K562 (cell line): ENCODE results near the gene CXCL17. TPM values are rescaled to one million over a fixed set of nuclear protein-coding genes. Genes with fewer than 3 reads are reported as not detected.

Source experiments
- ATAC-seq: fragments of 200-7000 bp; cut with Tn5 transposase; 3 replicates; pipeline ENCODE4 v1.9.1; 2020; ENCODE audit warnings: moderate library complexity
- BruUV-seq: library from RNA; stranded (reverse); fragments of 400-500 nt; replicated peaks from 2 replicates; lab custom pipeline; 2021; lab: Mats Ljungman, UMichigan
- CTCF ChIA-PET: fragments of 300-600 bp; formaldehyde crosslinking; extraction: SDS; loops from one replicate; lab custom pipeline; 2021; ENCODE audit warnings: low intra/inter-chr PET ratio; lab: Yijun Ruan, JAX
- POLR2A ChIA-PET: fragments of 300-600, 350-650 bp; sonication (Branson Sonifier 250); formaldehyde crosslinking; extraction: SDS; loops from one replicate; lab custom pipeline; 2021; ENCODE audit warnings: antibody characterized with exemption, inconsistent platforms; lab: Yijun Ruan, JAX
- DNase-seq, 4 experiments: peaks; one replicate each; pipeline versions ENCODE4 v3.0.0 to v3.0.0-alpha.2; 2011 to 2018; ENCODE audit warnings: low spot score in 3 of 4, mixed read lengths in 3 of 4; ENCODE audit errors: extremely low read depth in 1 of 4
- FAIRE-seq: peaks from 2 replicates; lab custom pipeline; 2011; peaks lifted over from hg19 to GRCh38; lab: Jason Lieb, UNC
- H2AFZ ChIP-seq: 2 replicates; pipeline ENCODE4 v1.6.0; 2011; ENCODE audit warnings: low read depth, low read length, control low read depth, inconsistent platforms
- H3K27ac ChIP-seq: fragments of 200-600 bp; 3 replicates; pipeline ENCODE4 v1.8.0; 2011; ENCODE audit warnings: low read depth, mild to moderate bottlenecking, control low read depth, inconsistent platforms, low read length, moderate library complexity, mixed read lengths; ENCODE audit errors: extremely low read depth
- H3K27me3 ChIP-seq, 2 experiments: fragments of 300-600 bp in 1 of 2; 2 replicates in 1 of 2; 3 replicates in 1 of 2; pipeline versions ENCODE4 v1.6.0 to v1.8.0; 2011; ENCODE audit warnings: inconsistent platforms in 2 of 2, low read length in 2 of 2, mild to moderate bottlenecking in 1 of 2, mixed read lengths in 1 of 2, moderate library complexity in 1 of 2; ENCODE audit not compliant: control insufficient read depth in 2 of 2, insufficient read depth in 2 of 2
- H3K36me3 ChIP-seq: fragments of 300-600 bp; 3 replicates; pipeline ENCODE4 v1.8.0; 2011; ENCODE audit warnings: mild to moderate bottlenecking, low read length, inconsistent platforms; ENCODE audit not compliant: control insufficient read depth, insufficient read depth
- H3K4me1 ChIP-seq, 2 experiments: fragments of 200-600 bp in 1 of 2; replicated peaks in 1 of 2; 2 replicates in 1 of 2; 3 replicates in 1 of 2; pipeline versions ENCODE4 v1.5.1 to v1.8.0; 2011; ENCODE audit warnings: inconsistent platforms in 2 of 2, low read length in 2 of 2, mild to moderate bottlenecking in 1 of 2, mixed read lengths in 1 of 2, moderate library complexity in 1 of 2; ENCODE audit not compliant: control insufficient read depth in 2 of 2, insufficient read depth in 2 of 2
- H3K4me2 ChIP-seq: 2 replicates; pipeline ENCODE4 v1.6.1; 2011; ENCODE audit warnings: low read length, control low read depth, inconsistent platforms, mixed read lengths; ENCODE audit not compliant: insufficient read depth
- H3K4me3 ChIP-seq: fragments of 200-600 bp; sonication (generic), shearing (Covaris generic); 2 replicates; pipeline ENCODE4 v1.5.1; 2016; ENCODE audit warnings: control low read depth, inconsistent platforms
- H3K79me2 ChIP-seq: fragments of 200-600 bp; 3 replicates; pipeline ENCODE4 v1.8.0; 2011; ENCODE audit warnings: low read length, inconsistent platforms; ENCODE audit not compliant: control insufficient read depth, insufficient read depth
- H3K9ac ChIP-seq, 2 experiments: 2 replicates each; pipeline versions ENCODE4 v1.6.0 to v1.6.1; 2011; ENCODE audit warnings: low read depth in 2 of 2, low read length in 2 of 2, control low read depth in 1 of 2, inconsistent platforms in 1 of 2, mild to moderate bottlenecking in 1 of 2, mixed read lengths in 1 of 2; ENCODE audit not compliant: insufficient read depth in 1 of 2
- H3K9me1 ChIP-seq: one replicate; pipeline ENCODE4 v1.6.0; 2011; ENCODE audit warnings: inconsistent platforms, mild to moderate bottlenecking, low read length, moderate library complexity; ENCODE audit not compliant: control insufficient read depth, insufficient read depth
- H3K9me3 ChIP-seq: replicated peaks from 2 replicates; pipeline ENCODE4 v1.5.1; 2011; ENCODE audit warnings: low read depth, low read length, inconsistent platforms; ENCODE audit not compliant: control insufficient read depth, insufficient read depth
- H4K20me1 ChIP-seq: replicated peaks from 2 replicates; pipeline ENCODE4 v1.6.1; 2011; ENCODE audit warnings: low read length, inconsistent platforms, mixed read lengths; ENCODE audit not compliant: control insufficient read depth, insufficient read depth
- CHD1 ChIP-seq: fragments of 200-600 bp; sonication (generic); IDR thresholded peaks from one replicate; pipeline ENCODE4 v1.6.1; 2012; ENCODE audit warnings: mild to moderate bottlenecking, moderate library complexity, low read length, inconsistent platforms
- GABPB2 ChIP-seq: fragments of 250-450 bp; sonication (Bioruptor Pico); conservative IDR thresholded peaks from 2 replicates; pipeline ENCODE4 v1.5.1; 2021; ENCODE audit warnings: mild to moderate bottlenecking
- HOXB6 ChIP-seq: fragments of 250-450 bp; sonication (Bioruptor Pico); IDR thresholded peaks from 2 replicates; pipeline ENCODE4 v1.5.1; 2022; ENCODE audit warnings: mild to moderate bottlenecking, borderline replicate concordance
- KDM1A ChIP-seq, 2 experiments: fragments of 450-650 bp; IDR thresholded peaks; 2 replicates each; pipeline ENCODE4 v1.6.1; 2016; ENCODE audit warnings: mild to moderate bottlenecking in 2 of 2
- MEIS2 ChIP-seq: fragments of 450-650 bp; IDR thresholded peaks from 2 replicates; pipeline ENCODE4 v1.6.1; 2014; ENCODE audit warnings: mild to moderate bottlenecking; ENCODE audit not compliant: partially characterized antibody
- MTA1 ChIP-seq: fragments of 450-650 bp; IDR thresholded peaks from 2 replicates; pipeline ENCODE4 v1.6.1; 2017; ENCODE audit warnings: borderline replicate concordance
- NR1H2 ChIP-seq: sonication (generic); formaldehyde crosslinking; IDR thresholded peaks from 2 replicates; pipeline ENCODE4 v1.4.0; 2020; ENCODE audit warnings: mild to moderate bottlenecking, missing genetic modification reagents
- OTX1 ChIP-seq: fragments of 450-650 bp; formaldehyde crosslinking; IDR thresholded peaks from 2 replicates; pipeline ENCODE4 v1.4.0; 2022; ENCODE audit warnings: mild to moderate bottlenecking
- PPARD ChIP-seq: fragments of 250-450 bp; sonication (Bioruptor Pico); IDR thresholded peaks from 2 replicates; pipeline ENCODE4 v1.8.0; 2022; ENCODE audit warnings: inconsistent platforms, mild to moderate bottlenecking, moderate library complexity
- RBM34 ChIP-seq: fragments of 200-400 bp; formaldehyde crosslinking; IDR thresholded peaks from 2 replicates; pipeline ENCODE4 v1.6.1; 2018; ENCODE audit warnings: low read length, borderline replicate concordance; ENCODE audit not compliant: insufficient read depth
- TCFL5 ChIP-seq: fragments of 250-450 bp; sonication (Bioruptor Pico); conservative IDR thresholded peaks from 2 replicates; pipeline ENCODE4 v1.6.1; 2021; ENCODE audit warnings: mild to moderate bottlenecking, moderate library complexity, matching md5 sums
- YBX1 ChIP-seq: fragments of 450-650 bp; IDR thresholded peaks from 2 replicates; pipeline ENCODE4 v1.7.1; 2016; ENCODE audit warnings: mild to moderate bottlenecking
- ZC3H8 ChIP-seq: fragments of 450-650 bp; IDR thresholded peaks from 2 replicates; pipeline ENCODE4 v1.6.1; 2017
- ZNF212 ChIP-seq: fragments of 450-650 bp; formaldehyde crosslinking; IDR thresholded peaks from 2 replicates; pipeline ENCODE4 v1.4.0; 2020; ENCODE audit warnings: mild to moderate bottlenecking
- ZSCAN32 ChIP-seq: fragments of 450-650 bp; formaldehyde crosslinking; IDR thresholded peaks from 2 replicates; pipeline ENCODE4 v1.4.0; 2020; ENCODE audit warnings: mild to moderate bottlenecking, moderate library complexity
- WGBS: fragments of 100-300 bp; shearing (Covaris generic); methylation state at CpG from one replicate; pipeline ENCODE4 v1.1.6; 2016; ENCODE audit warnings: low coverage, mixed read lengths; ENCODE audit not compliant: insufficient coverage; ENCODE audit errors: missing lambda C conversion rate; 5-methylcytosine and 5-hydroxymethylcytosine counted together
- in situ Hi-C: fragments of 300-500 bp; cut with MboI; formaldehyde crosslinking; loops from 4 replicates; pipeline ENCODE4 v1.15.0; 2018; ENCODE audit warnings: inconsistent platforms, mixed read lengths
- intact Hi-C: fragments of 100-400 bp; cut with micrococcal nuclease; formaldehyde crosslinking; loops from 2 replicates; pipeline ENCODE4 v1.14.2; 2022
- polyA plus RNA-seq, 8 experiments: library from polyadenylated mRNA; depleted of rRNA in 4 of 8; stranded (reverse) in 5 of 8; unstranded in 3 of 8; fragments of >200 nt; fragmentation: Nextera tagmentation in 2 of 8; fragmentation: Illumina TruSeq in 1 of 8; extraction: Ambion mirVana in 2 of 8; extraction: Trizol in 1 of 8; gene quantifications; 2 replicates each; pipeline versions ENCODE4 v1.2.1 to v1.2.3, GENCODE V29; 2011 to 2014; ENCODE audit warnings: inconsistent platforms in 1 of 8, missing spikeins in 1 of 8
- total RNA-seq, 7 experiments: library from RNA; depleted of rRNA in 6 of 7; stranded (reverse); fragments of >200 nt in 6 of 7; fragmentation: Illumina TruSeq in 2 of 7; extraction: Trizol in 2 of 7; gene quantifications; 2 replicates each; pipeline versions ENCODE4 v1.2.1 to v1.2.3, GENCODE V29; 2011 to 2021; ENCODE audit warnings: low replicate concordance in 1 of 7
- TF ChIP-seq, protein P1 (sequence below), 2 experiments: IDR thresholded peaks in 1 of 2; conservative IDR thresholded peaks in 1 of 2; 2 replicates each; pipeline ENCODE4 v1.6.1; 2016; ENCODE audit warnings: low read depth in 2 of 2, mild to moderate bottlenecking in 1 of 2, missing compliant biosample characterization in 1 of 2, missing genetic modification characterization in 1 of 2, moderate library complexity in 1 of 2
- TF ChIP-seq, protein P2 (sequence below): fragments of 450-650 bp; IDR thresholded peaks from 2 replicates; pipeline ENCODE4 v1.6.1; 2018; ENCODE audit warnings: mild to moderate bottlenecking, low read depth; ENCODE audit not compliant: partially characterized antibody

The CXCL17 gene
- total and polyA plus RNA-seq, 9 of the 15 experiments (the other 6 are each of a cell fraction or from before 2014, with no cell fraction given), result 0.10 to 0.15 TPM; not detected in 7

GRCh38 chr19:42467183-42467760, 24.5 kb upstream of the CXCL17 start:
- 0% methylated on average over 5 of the region's 5 CpGs for WGBS
- no peaks in the 10 kb centered on the region for H3K9me3 ChIP-seq
- POLR2A ChIA-PET, result interaction anchor here (0.6 kb wide), 1 partner anchor 13 kb away, joined by 3 read pairs; no protein-coding TSS in a partner anchor
- in situ Hi-C loops, result no loop called here
- H3K27ac ChIP-seq, result no peak overlapping the region
- H3K79me2 ChIP-seq, result no peaks in the 10 kb centered on the region
- H3K27me3 ChIP-seq, result peaks cover 39 to 54% of the 10 kb centered on the region in 2 experiments
- H3K9me1 ChIP-seq, result no peaks in the 10 kb centered on the region
- no peak for ATAC-seq
- TF ChIP-seq PPARD (CRISPR knock-in tag) (no peak), ZSCAN32 (CRISPR knock-in tag) (no peak), KDM1A (IDR thresholded peaks at IDR 0.05) (no peak), GABPB2 (no peak), HOXB6 (no peak), YBX1 (no peak), MEIS2 (peak; percentile 77), ZNF212 (CRISPR knock-in tag) (no peak), RBM34 (no peak), TCFL5 (CRISPR knock-in tag) (no peak), NR1H2 (CRISPR knock-in tag) (no peak), ZC3H8 (no peak), CHD1 (no peak), MTA1 (no peak), OTX1 (no peak)
- TF ChIP-seq, protein P1, sequence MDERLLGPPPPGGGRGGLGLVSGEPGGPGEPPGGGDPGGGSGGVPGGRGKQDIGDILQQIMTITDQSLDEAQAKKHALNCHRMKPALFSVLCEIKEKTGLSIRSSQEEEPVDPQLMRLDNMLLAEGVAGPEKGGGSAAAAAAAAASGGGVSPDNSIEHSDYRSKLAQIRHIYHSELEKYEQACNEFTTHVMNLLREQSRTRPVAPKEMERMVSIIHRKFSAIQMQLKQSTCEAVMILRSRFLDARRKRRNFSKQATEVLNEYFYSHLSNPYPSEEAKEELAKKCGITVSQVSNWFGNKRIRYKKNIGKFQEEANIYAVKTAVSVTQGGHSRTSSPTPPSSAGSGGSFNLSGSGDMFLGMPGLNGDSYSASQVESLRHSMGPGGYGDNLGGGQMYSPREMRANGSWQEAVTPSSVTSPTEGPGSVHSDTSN (CRISPR knock-in tag; IDR thresholded peaks at IDR 0.05; ENCODE audit: low read depth), result no peak
- TF ChIP-seq, protein P1 (tag; conservative IDR thresholded peaks at IDR 0.05; ENCODE audit: low read depth), result peak; percentile 49; the same call in 1 of the 2 replicates
- TF ChIP-seq, protein P2, sequence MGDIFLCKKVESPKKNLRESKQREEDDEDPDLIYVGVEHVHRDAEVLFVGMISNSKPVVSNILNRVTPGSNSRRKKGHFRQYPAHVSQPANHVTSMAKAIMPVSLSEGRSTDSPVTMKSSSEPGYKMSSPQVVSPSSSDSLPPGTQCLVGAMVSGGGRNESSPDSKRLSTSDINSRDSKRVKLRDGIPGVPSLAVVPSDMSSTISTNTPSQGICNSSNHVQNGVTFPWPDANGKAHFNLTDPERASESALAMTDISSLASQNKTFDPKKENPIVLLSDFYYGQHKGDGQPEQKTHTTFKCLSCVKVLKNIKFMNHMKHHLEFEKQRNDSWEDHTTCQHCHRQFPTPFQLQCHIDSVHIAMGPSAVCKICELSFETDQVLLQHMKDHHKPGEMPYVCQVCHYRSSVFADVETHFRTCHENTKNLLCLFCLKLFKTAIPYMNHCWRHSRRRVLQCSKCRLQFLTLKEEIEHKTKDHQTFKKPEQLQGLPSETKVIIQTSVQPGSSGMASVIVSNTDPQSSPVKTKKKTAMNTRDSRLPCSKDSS, result no peak
- TF ChIP-seq, all 486 proteins: peak for 2
- no peak overlapping the region for H2AFZ ChIP-seq
- no peaks in the 10 kb centered on the region; a peak in 1 of 5 replicates for H3K4me1 ChIP-seq
- no peak for FAIRE-seq
- no TSS peak for BruUV-seq
- no peaks in the 10 kb centered on the region for H3K36me3 ChIP-seq
- intact Hi-C loops, result no loop called here
- H3K4me2 ChIP-seq, result no peak overlapping the region
- no peak for DNase-seq
- no peak overlapping the region for H3K9ac ChIP-seq
- 0 out of 2 replicates have a peak, but pooled peaks cover 4% of the 10 kb centered on the region for H4K20me1 ChIP-seq
- CTCF ChIA-PET, result no interaction called here
- no peak overlapping the region for H3K4me3 ChIP-seq
